Adrenal gland (tissue), 12 donors: ENCODE measurements around the gene CTAGE9. TPM values are rescaled to one million over a fixed set of nuclear protein-coding genes. Genes with fewer than 3 reads are reported as not detected.

Experiments
- DNase-seq, 7 donors: peaks; one replicate each; pipeline ENCODE4 v3.0.0-alpha.2; 2019 to 2020
- H3K27ac ChIP-seq, 5 donors: fragments of 200-600 bp; sonication (generic) in 4 of 5; 1 replicate in 3 of 5; 2 replicates in 2 of 5; pipeline versions ENCODE4 v1.5.1 to v1.8.0; 2016 to 2020; ENCODE audit warnings: mild to moderate bottlenecking in 1 of 5
- H3K27me3 ChIP-seq: fragments of 200-600 bp; 2 replicates; pipeline ENCODE4 v1.8.0; 2021
- H3K36me3 ChIP-seq, 2 donors: fragments of 200-600 bp; replicated peaks in 1 of 2; 1 replicate in 1 of 2; 2 replicates in 1 of 2; pipeline versions ENCODE4 v1.5.1 to v1.8.0; 2018 to 2022
- H3K4me1 ChIP-seq, 2 donors: fragments of 200-600 bp; replicated peaks in 1 of 2; 1 replicate in 1 of 2; 2 replicates in 1 of 2; pipeline versions ENCODE4 v1.5.1 to v1.8.0; 2018 to 2021
- H3K4me3 ChIP-seq, 4 donors: fragments of 200-600 bp; sonication (generic) in 3 of 4; one replicate each; pipeline ENCODE4 v1.5.1; 2016 to 2018
- H3K9me3 ChIP-seq, 3 donors: fragments of 200-600 bp; sonication (generic) in 1 of 3; replicated peaks in 1 of 3; 1 replicate in 2 of 3; 2 replicates in 1 of 3; pipeline versions ENCODE4 v1.5.1 to v1.8.0; 2016 to 2021
- CTCF ChIP-seq, 6 experiments: fragments of 450-650 bp in 4 of 6; fragments of 200-600 bp in 2 of 6; sonication (generic) in 1 of 6; IDR thresholded peaks; 1 replicate in 5 of 6; 2 replicates in 1 of 6; pipeline versions ENCODE4 v1.5.1 to v1.8.0; 2016 to 2021; ENCODE audit warnings: antibody characterized with exemption in 6 of 6, mild to moderate bottlenecking in 2 of 6, moderate library complexity in 1 of 6
- POLR2A ChIP-seq, 2 donors: fragments of 450-650 bp; IDR thresholded peaks; one replicate each; pipeline ENCODE4 v1.6.1; 2017; ENCODE audit warnings: antibody characterized with exemption in 2 of 2, mild to moderate bottlenecking in 2 of 2, moderate library complexity in 1 of 2
- WGBS, 4 donors: extraction: QIAGEN DNeasy Blood & Tissue Kit in 2 of 4; methylation state at CpG; one replicate each; pipeline versions ENCODE4 v1.1.5 to v1.1.7; 2013 to 2017; 5-methylcytosine and 5-hydroxymethylcytosine counted together
- intact Hi-C, 2 donors: fragments of 100-400 bp; cut with DNase I; formaldehyde crosslinking; loops; one replicate each; pipeline versions ENCODE4 v1.14.1 to v1.15.0; 2022 to 2023
- polyA plus RNA-seq, 3 donors: library from polyadenylated mRNA; stranded (reverse); fragments of 200-250 nt in 2 of 3; fragments of 350-450 nt in 1 of 3; fragmentation: Illumina TruSeq in 1 of 3; extraction: RNeasy Lipid Tissue Mini Kit (QIAGEN cat#74804) in 1 of 3; gene quantifications; one replicate each; pipeline ENCODE4 v1.2.3, GENCODE V29; 2013 to 2014
- total RNA-seq, 9 donors: library from RNA; depleted of rRNA in 4 of 9; stranded (reverse); fragments of >200 nt in 4 of 9; fragments of 120-200 nt in 1 of 9; fragmentation: NEBNext Ultra II Directional in 1 of 9; extraction: Animal tissue kit (Norgen Biotek cat#: 25700) in 1 of 9; gene quantifications; one replicate each; pipeline versions ENCODE4 v1.1.0 to v1.2.4, GENCODE V29; 2013 to 2023
- donor health status: healthy with polysubstance abuse.
- donor health status: Bipolar disorder and iron deficiency.
- donor health status: DM: yes; HTN: yes; CAD: no.
- donor health status: DM: no; HTN: no; CAD: no.
- donor health status: DM: no; HTN: no; CAD: no.
- donor health status: DM: yes; HTN: yes; CAD: no.

The CTAGE9 gene
- total and polyA plus RNA-seq, 12 donors, result not detected

- DNase-seq, result no peak
- no peak for TF ChIP-seq CTCF (IDR thresholded peaks at IDR 0.05)
- TF ChIP-seq POLR2A (IDR thresholded peaks at IDR 0.05), result no peak
- intact Hi-C loops, result no loop called here
- Histone ChIP-seq H3K36me3 (no peaks in the 10 kb centered on the region), H3K9me3 (no peaks in the 10 kb centered on the region), H3K27ac (no peak overlapping the region), H3K4me3 (no peak overlapping the region), H3K4me1 (no peaks in the 10 kb centered on the region), H3K27me3 (no peaks in the 10 kb centered on the region)
- WGBS, 4 donors, result 77 to 94% (median 87%) methylated on average over 4 of the region's 4 CpGs
Measured at GRCh38 chr6:131740161-131740560, 29.3 kb upstream of the CTAGE9 start.

GRCh38 chr6:131739136-131739535 is 28.3 kb upstream of the CTAGE9 start:
- no peaks in the 10 kb centered on the region for H3K36me3 ChIP-seq
- no peak overlapping the region for H3K27ac ChIP-seq
- TF ChIP-seq CTCF (IDR thresholded peaks at IDR 0.05) (no peak), POLR2A (IDR thresholded peaks at IDR 0.05) (no peak)
- 88 to 92% (median 91%) methylated on average over 5 of the region's 5 CpGs for WGBS, 4 donors
- DNase-seq, result no peak
- no peak overlapping the region for H3K4me3 ChIP-seq
- H3K27me3 ChIP-seq, result no peaks in the 10 kb centered on the region
- intact Hi-C loops, result no loop called here
- H3K4me1 ChIP-seq, result no peaks in the 10 kb centered on the region
- H3K9me3 ChIP-seq, result no peaks in the 10 kb centered on the region

GRCh38 chr6:131736811-131737210 is 26.0 kb upstream of the CTAGE9 start:
- no peak overlapping the region for H3K4me3 ChIP-seq
- no peaks in the 10 kb centered on the region for H3K4me1 ChIP-seq
- no peaks in the 10 kb centered on the region for H3K9me3 ChIP-seq
- DNase-seq, result no peak
- H3K27ac ChIP-seq, result no peak overlapping the region
- TF ChIP-seq CTCF (IDR thresholded peaks at IDR 0.05), result no peak
- no peak for TF ChIP-seq POLR2A (IDR thresholded peaks at IDR 0.05)
- H3K36me3 ChIP-seq, result no peaks in the 10 kb centered on the region
- WGBS, 4 donors, result 87 to 95% (median 92%) methylated on average over 1 of the region's 1 CpG
- no peaks in the 10 kb centered on the region for H3K27me3 ChIP-seq
- intact Hi-C loops, result no loop called here

- H3K27me3 ChIP-seq, result no peaks in the 10 kb centered on the region
- 76 to 82% (median 79%) methylated on average over 9 of the region's 9 CpGs for WGBS, 4 donors
- DNase-seq, result no peak
- TF ChIP-seq CTCF (IDR thresholded peaks at IDR 0.05) (no peak), POLR2A (IDR thresholded peaks at IDR 0.05) (no peak)
- no peaks in the 10 kb centered on the region for H3K9me3 ChIP-seq
- H3K4me1 ChIP-seq, result no peaks in the 10 kb centered on the region
- intact Hi-C loops, result no loop called here
- no peak overlapping the region for H3K4me3 ChIP-seq
- no peak overlapping the region for H3K27ac ChIP-seq
- H3K36me3 ChIP-seq, result no peaks in the 10 kb centered on the region
Measured at GRCh38 chr6:131736003-131736596, 25.3 kb upstream of the CTAGE9 start.
